CD8-positive, alpha-beta memory T cell (primary cell): Measurements from ENCODE around the gene NECTIN1. TPM values are rescaled to one million over a fixed set of nuclear protein-coding genes. Genes with fewer than 3 reads are reported as not detected.

Experiments used
- CTCF ChIA-PET: fragments of 350-600 bp; sonication (Branson Sonifier 250); formaldehyde crosslinking; loops from one replicate; lab custom pipeline; 2021; ENCODE audit warnings: antibody characterized with exemption; lab: Charles Lee
- POLR2A ChIA-PET: fragments of 350-600 bp; sonication (Branson Sonifier 250); formaldehyde crosslinking; loops from one replicate; lab custom pipeline; 2021; ENCODE audit warnings: antibody characterized with exemption; lab: Charles Lee
- DNase-seq, 5 donors: peaks; one replicate each; pipeline versions ENCODE4 v3.0.0 to v3.0.0-alpha.2; 2020 to 2022; ENCODE audit warnings: mixed read lengths in 1 of 5
- H3K27ac ChIP-seq: one replicate; pipeline ENCODE4 v1.7.0; 2013; ENCODE audit warnings: low read depth, mild to moderate bottlenecking, low read length, moderate library complexity
- H3K27me3 ChIP-seq: 2 replicates; pipeline ENCODE4 v1.7.0; 2013; ENCODE audit warnings: low read length, mild to moderate bottlenecking; ENCODE audit not compliant: insufficient read depth, poor library complexity, severe bottlenecking
- H3K36me3 ChIP-seq: 2 replicates; pipeline ENCODE4 v1.7.0; 2013; ENCODE audit warnings: mild to moderate bottlenecking, low read length, moderate library complexity; ENCODE audit not compliant: insufficient read depth
- H3K4me1 ChIP-seq: 2 replicates; pipeline ENCODE4 v1.7.0; 2013; ENCODE audit warnings: mild to moderate bottlenecking, low read length, moderate library complexity; ENCODE audit not compliant: insufficient read depth
- H3K4me3 ChIP-seq: 2 replicates; pipeline ENCODE4 v1.7.0; 2013; ENCODE audit warnings: mild to moderate bottlenecking, low read length
- H3K9me3 ChIP-seq: 2 replicates; pipeline ENCODE4 v1.7.0; 2013; ENCODE audit warnings: mild to moderate bottlenecking, low read length
- H3K27ac Mint-ChIP-seq, 8 donors: one replicate each; pipeline ENCODE4 v1.8.0; 2020 to 2021; ENCODE audit warnings: mixed read lengths in 8 of 8, mild to moderate bottlenecking in 6 of 8, inconsistent platforms in 3 of 8, moderate library complexity in 3 of 8
- H3K27me3 Mint-ChIP-seq, 2 donors: one replicate each; pipeline ENCODE4 v1.8.0; 2020 to 2021; ENCODE audit warnings: mixed read lengths in 2 of 2, mild to moderate bottlenecking in 1 of 2, moderate library complexity in 1 of 2
- H3K36me3 Mint-ChIP-seq, 3 donors: one replicate each; pipeline ENCODE4 v1.8.0; 2020 to 2021; ENCODE audit warnings: mixed read lengths in 3 of 3, inconsistent platforms in 1 of 3, mild to moderate bottlenecking in 1 of 3
- H3K4me1 Mint-ChIP-seq, 3 donors: one replicate each; pipeline ENCODE4 v1.8.0; 2020 to 2021; ENCODE audit warnings: mixed read lengths in 3 of 3, inconsistent platforms in 1 of 3, mild to moderate bottlenecking in 1 of 3
- H3K4me3 Mint-ChIP-seq, 7 donors: one replicate each; pipeline ENCODE4 v1.8.0; 2020 to 2021; ENCODE audit warnings: mixed read lengths in 7 of 7, mild to moderate bottlenecking in 6 of 7, moderate library complexity in 4 of 7, inconsistent platforms in 2 of 7
- H3K9me3 Mint-ChIP-seq, 5 donors: one replicate each; pipeline ENCODE4 v1.8.0; 2020 to 2022; ENCODE audit warnings: mixed read lengths in 5 of 5, mild to moderate bottlenecking in 3 of 5, moderate library complexity in 2 of 5, inconsistent platforms in 1 of 5
- polyA plus RNA-seq: library from polyadenylated mRNA; unstranded; fragments of 300-500 nt; fragmentation: Illumina TruSeq; gene quantifications from one replicate; pipeline ENCODE4 v1.2.3, GENCODE V29; 2021
- total RNA-seq, 2 experiments: library from RNA; stranded (reverse); gene quantifications; one replicate each; pipeline ENCODE4 v1.2.3, GENCODE V29; 2021

The NECTIN1 gene
- total and polyA plus RNA-seq, 3 experiments from 2014 or later, result 0.35 to 3.8 (median 3.0) TPM

DNA sequence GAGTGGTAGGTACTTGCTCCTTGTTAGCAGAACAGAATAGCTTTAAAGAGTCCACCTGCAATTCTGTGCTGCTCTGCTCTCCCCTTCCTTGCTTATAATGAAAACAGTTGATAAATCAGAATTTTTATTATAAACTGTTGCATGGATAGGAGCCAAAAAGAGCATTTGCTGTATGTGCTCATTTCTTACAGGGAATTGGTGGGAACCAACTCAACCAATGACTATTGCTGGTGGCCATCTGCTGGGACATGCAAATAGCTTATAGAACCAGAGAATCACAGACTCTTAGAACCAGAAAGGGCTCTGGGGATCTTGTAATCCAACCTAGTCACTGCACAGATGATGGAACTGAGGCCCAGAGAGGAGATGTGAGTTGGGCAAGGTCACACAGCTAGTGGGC, 43.1 kb upstream of the NECTIN1 start:
- no peaks in the 10 kb centered on the region for H3K4me1 Mint-ChIP-seq
- H3K4me3 Mint-ChIP-seq, result no peak overlapping the region

DNA sequence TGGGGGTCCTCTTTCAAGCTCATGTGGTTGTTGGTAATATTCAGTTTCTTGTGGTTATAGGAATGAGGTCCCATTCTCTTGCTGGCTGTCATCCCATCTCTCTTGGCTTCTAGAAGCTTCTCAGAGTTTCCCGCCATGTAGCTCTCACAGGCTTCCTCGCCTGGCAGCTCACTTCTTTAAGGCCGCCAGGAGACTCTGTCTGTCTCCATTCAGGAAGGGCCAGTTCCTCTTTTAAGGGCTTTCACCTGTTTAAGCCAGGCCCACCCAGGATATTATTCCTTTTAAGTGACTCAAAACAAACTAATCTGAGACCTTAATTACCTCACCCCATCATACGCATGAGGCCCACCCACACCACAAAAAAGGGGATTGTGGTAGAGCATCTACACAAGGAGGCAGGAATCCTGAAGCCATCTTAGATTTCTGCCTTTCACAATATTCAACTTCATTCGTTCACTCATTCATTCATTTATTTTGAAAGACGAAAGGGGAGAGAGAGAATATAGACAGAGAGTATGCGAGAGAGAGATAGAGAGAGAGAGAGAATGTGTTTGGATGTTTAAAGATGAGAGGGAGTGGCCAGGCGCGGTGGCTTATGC, 42.3 kb upstream of the NECTIN1 start:
- peaks cover 0 to 15% (median 8%) of the 10 kb centered on the region in 5 donors for H3K9me3 Mint-ChIP-seq
- no peaks in the 10 kb centered on the region for H3K4me1 ChIP-seq
- no peaks in the 10 kb centered on the region for H3K36me3 Mint-ChIP-seq
- peaks cover 23 to 44% of the 10 kb centered on the region in 2 donors for H3K27me3 Mint-ChIP-seq
- no peaks in the 10 kb centered on the region for H3K9me3 ChIP-seq
- H3K36me3 ChIP-seq, result no peaks in the 10 kb centered on the region
- no peak overlapping the region for H3K4me3 ChIP-seq
- DNase-seq, result no peak
- no peaks in the 10 kb centered on the region for H3K4me1 Mint-ChIP-seq
- ChIA-PET POLR2A (no interaction called here), CTCF (no interaction called here)
- no peak overlapping the region for H3K27ac Mint-ChIP-seq
- H3K4me3 Mint-ChIP-seq, result no peak overlapping the region
- no peaks in the 10 kb centered on the region for H3K27me3 ChIP-seq
- no peak overlapping the region for H3K27ac ChIP-seq

More for the DNA sequence above, 43.1 kb upstream of the NECTIN1 start:
- no peaks in the 10 kb centered on the region for H3K36me3 ChIP-seq
- no peak overlapping the region for H3K27ac Mint-ChIP-seq
- H3K27ac ChIP-seq, result no peak overlapping the region
- ChIA-PET CTCF (no interaction called here), POLR2A (no interaction called here)
- no peak overlapping the region for H3K4me3 ChIP-seq
- no peaks in the 10 kb centered on the region for H3K4me1 ChIP-seq
- H3K9me3 ChIP-seq, result no peaks in the 10 kb centered on the region
- no peaks in the 10 kb centered on the region for H3K36me3 Mint-ChIP-seq
- no peaks in the 10 kb centered on the region for H3K27me3 ChIP-seq
- peaks cover 0 to 11% (median 7%) of the 10 kb centered on the region in 5 donors for H3K9me3 Mint-ChIP-seq
- peaks cover 23 to 44% of the 10 kb centered on the region in 2 donors for H3K27me3 Mint-ChIP-seq
- no peak for DNase-seq

DNA sequence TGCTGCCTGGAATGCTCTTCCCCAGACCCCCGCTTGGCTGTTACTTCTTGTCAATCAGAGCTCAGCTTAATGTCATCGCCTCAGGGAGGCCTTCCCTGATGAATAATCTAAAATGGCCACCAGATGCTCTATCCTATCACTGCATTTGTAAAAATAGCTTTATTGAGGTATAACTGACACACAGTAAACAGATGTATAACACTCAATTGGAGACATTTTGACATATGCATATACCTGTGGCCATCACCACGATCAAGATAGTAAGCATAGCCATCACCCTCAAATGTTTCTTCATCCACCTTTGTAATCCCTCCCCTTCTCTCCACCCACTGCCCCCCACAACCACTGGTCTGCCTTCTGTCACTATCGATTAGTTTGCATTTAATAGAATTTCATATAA, 36.6 kb upstream of the NECTIN1 start:
- Mint-ChIP-seq H3K27me3 (peaks cover 23 to 67% of the 10 kb centered on the region in 2 donors), H3K9me3 (peaks cover 3 to 14% (median 8%) of the 10 kb centered on the region in 5 donors), H3K36me3 (no peaks in the 10 kb centered on the region), H3K4me3 (no peak overlapping the region), H3K27ac (no peak overlapping the region), H3K4me1 (peaks cover 0 to 4% (median 0%) of the 10 kb centered on the region in 3 donors)
- CTCF ChIA-PET, result no interaction called here
- Histone ChIP-seq H3K9me3 (no peaks in the 10 kb centered on the region), H3K4me3 (no peak overlapping the region), H3K27me3 (no peaks in the 10 kb centered on the region), H3K36me3 (no peaks in the 10 kb centered on the region), H3K4me1 (no peaks in the 10 kb centered on the region), H3K27ac (no peak overlapping the region)
- POLR2A ChIA-PET, result no interaction called here
- DNase-seq, result no peak

DNA sequence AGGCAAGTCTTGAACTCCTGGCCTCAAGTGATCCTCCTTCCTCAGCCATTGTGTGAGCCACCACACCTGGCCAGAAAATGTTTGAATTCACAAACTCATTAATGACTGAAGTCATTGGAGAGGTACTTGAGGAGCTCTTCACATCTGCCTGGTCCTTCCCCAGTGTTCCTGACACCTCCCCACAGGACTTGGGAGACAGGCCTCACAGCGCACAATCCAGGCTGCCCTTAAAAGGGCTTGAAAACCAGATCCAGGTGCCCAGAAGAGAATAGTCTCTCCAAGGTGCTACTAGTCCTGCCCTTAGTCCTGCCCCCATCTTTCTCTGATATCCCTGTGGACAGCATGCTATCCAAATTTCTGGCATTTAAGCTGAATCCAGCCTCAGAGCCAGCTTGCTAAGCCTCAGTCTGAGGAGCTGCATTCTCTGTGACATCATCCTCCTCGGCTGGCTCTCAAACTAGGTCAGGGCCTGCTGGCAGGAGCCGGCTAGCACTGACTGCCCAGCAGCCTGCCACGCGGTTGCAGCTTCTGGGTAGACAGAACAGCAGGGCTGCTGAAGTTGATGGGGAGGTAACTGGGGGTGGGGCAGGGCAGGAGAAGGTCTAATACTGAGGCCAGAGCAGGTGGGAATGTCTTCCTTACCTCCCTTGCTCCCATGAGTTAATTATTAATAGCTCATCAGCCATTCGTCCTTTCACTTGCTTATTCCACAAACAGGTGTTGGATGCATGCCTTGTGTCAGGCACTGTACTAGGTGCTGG, 35.3 kb upstream of the NECTIN1 start:
- H3K27me3 Mint-ChIP-seq, result peaks cover 18 to 59% of the 10 kb centered on the region in 2 donors
- H3K36me3 ChIP-seq, result no peaks in the 10 kb centered on the region
- POLR2A ChIA-PET, result no interaction called here
- no peak for DNase-seq
- no peak overlapping the region for H3K4me3 Mint-ChIP-seq
- H3K9me3 ChIP-seq, result no peaks in the 10 kb centered on the region
- H3K27ac ChIP-seq, result no peak overlapping the region
- peaks cover 0 to 4% (median 0%) of the 10 kb centered on the region in 3 donors for H3K4me1 Mint-ChIP-seq
- peaks cover 3 to 14% (median 8%) of the 10 kb centered on the region in 5 donors for H3K9me3 Mint-ChIP-seq
- no peak overlapping the region for H3K27ac Mint-ChIP-seq
- H3K27me3 ChIP-seq, result no peaks in the 10 kb centered on the region
- no peaks in the 10 kb centered on the region for H3K4me1 ChIP-seq
- CTCF ChIA-PET, result interaction anchor here (0.8 kb wide), 1 partner anchor 14 kb away, joined by 3 read pairs; no protein-coding TSS in a partner anchor
- no peak overlapping the region for H3K4me3 ChIP-seq
- H3K36me3 Mint-ChIP-seq, result no peaks in the 10 kb centered on the region

DNA sequence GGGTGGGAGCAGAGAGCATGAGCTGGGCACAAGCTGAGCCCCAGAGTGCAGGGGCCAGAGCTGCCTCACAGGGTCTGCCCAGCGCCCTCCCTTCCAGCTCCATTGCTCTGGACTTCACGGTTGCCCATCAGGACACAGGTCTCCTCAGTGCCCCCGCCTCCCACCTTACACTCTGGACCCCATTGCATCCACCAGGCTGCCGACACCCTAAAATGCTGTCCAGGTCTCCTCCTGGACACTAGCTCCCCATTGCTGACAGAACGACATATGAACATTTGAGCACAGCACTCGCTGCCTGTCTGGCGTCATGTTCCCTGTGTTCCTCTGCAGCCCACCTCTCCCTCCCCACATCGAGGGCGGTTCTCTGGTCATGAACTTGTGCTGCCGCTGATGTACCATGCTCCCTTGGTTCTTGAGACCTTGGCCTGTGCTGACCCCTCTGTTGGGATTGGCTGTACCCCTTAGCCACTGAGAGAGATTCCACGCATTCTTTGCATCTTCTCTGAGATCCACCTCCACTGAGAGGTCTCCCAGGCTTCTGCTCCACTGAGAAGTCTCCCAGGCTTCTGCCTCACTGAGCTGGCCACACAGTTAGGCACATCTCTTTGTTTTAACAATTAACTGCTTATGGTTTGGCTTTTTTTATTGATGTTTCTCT, 34.2 kb upstream of the NECTIN1 start:
- Mint-ChIP-seq H3K4me1 (peaks cover 0 to 4% (median 0%) of the 10 kb centered on the region in 3 donors), H3K9me3 (peaks cover 3 to 14% (median 8%) of the 10 kb centered on the region in 5 donors), H3K36me3 (no peaks in the 10 kb centered on the region), H3K27ac (peak overlapping the region in 1 of 8 donors; percentile 15), H3K4me3 (no peak overlapping the region), H3K27me3 (peaks cover 22 to 68% of the 10 kb centered on the region in 2 donors)
- ChIA-PET POLR2A (no interaction called here), CTCF (no interaction called here)
- Histone ChIP-seq H3K9me3 (no peaks in the 10 kb centered on the region), H3K36me3 (no peaks in the 10 kb centered on the region), H3K4me3 (no peak overlapping the region), H3K27ac (no peak overlapping the region), H3K27me3 (no peaks in the 10 kb centered on the region), H3K4me1 (no peaks in the 10 kb centered on the region)
- no peak for DNase-seq

DNA sequence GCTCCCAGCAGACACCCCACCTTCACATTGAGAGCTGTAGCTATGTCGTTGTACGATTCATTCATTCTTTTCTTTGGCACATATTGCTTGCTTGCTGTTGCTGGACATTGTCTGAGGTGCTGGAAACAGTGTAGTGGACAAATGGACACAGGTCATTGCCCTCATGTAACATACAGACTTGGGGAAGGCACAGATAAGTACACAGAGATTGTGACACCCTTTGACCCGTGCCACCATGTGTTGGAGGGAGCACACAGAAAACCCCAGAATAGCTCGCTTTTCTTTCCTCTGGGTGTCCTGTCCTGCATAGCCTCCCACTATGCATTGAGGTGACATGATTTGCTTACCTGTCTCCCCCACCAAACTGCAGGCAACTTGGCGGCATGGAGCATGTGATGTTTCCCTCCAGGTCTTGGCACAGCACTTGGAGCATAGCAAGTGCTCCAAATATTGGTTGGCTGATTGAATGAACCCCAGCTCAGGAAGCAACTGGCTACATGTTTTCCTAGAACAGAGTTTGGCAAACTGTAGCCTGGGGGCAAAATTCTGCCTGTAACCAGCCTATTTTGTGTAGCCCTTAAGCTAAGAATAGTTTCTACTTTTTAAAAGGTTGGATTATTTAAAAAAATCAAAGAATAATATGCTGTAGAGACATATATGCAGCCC, 30.9 kb upstream of the NECTIN1 start:
- Mint-ChIP-seq H3K36me3 (no peaks in the 10 kb centered on the region), H3K27me3 (peaks cover 18 to 63% of the 10 kb centered on the region in 2 donors), H3K4me1 (no peaks in the 10 kb centered on the region), H3K27ac (no peak overlapping the region), H3K4me3 (no peak overlapping the region), H3K9me3 (peaks cover 0 to 2% (median 0%) of the 10 kb centered on the region in 5 donors)
- Histone ChIP-seq H3K4me1 (no peaks in the 10 kb centered on the region), H3K4me3 (no peak overlapping the region), H3K36me3 (no peaks in the 10 kb centered on the region), H3K27ac (no peak overlapping the region), H3K9me3 (no peaks in the 10 kb centered on the region), H3K27me3 (no peaks in the 10 kb centered on the region)
- CTCF ChIA-PET, result no interaction called here
- no peak for DNase-seq
- POLR2A ChIA-PET, result no interaction called here

- Mint-ChIP-seq H3K4me3 (no peak overlapping the region), H3K4me1 (no peaks in the 10 kb centered on the region), H3K36me3 (no peaks in the 10 kb centered on the region), H3K9me3 (peaks cover 0 to 2% (median 0%) of the 10 kb centered on the region in 5 donors), H3K27me3 (peaks cover 17 to 61% of the 10 kb centered on the region in 2 donors), H3K27ac (no peak overlapping the region)
- no peaks in the 10 kb centered on the region for H3K9me3 ChIP-seq
- no peak for DNase-seq
- H3K4me1 ChIP-seq, result no peaks in the 10 kb centered on the region
- no peaks in the 10 kb centered on the region for H3K27me3 ChIP-seq
- H3K27ac ChIP-seq, result no peak overlapping the region
- ChIA-PET POLR2A (no interaction called here), CTCF (no interaction called here)
- no peak overlapping the region for H3K4me3 ChIP-seq
- H3K36me3 ChIP-seq, result no peaks in the 10 kb centered on the region
Measured at GRCh38 chr11:119759324-119759723, 30.3 kb upstream of the NECTIN1 start.
